Breast epithelium (tissue), 4 donors: ENCODE results near the gene CTNNA3. TPM values are rescaled to one million over a fixed set of nuclear protein-coding genes. Genes with fewer than 3 reads are reported as not detected.

Experiments used
- DNase-seq, 2 donors: peaks; one replicate each; pipeline ENCODE4 v3.0.0-alpha.2; 2019; ENCODE audit warnings: low spot score in 2 of 2
- H3K27ac ChIP-seq, 2 donors: fragments of 200-600 bp; sonication (generic) in 1 of 2; one replicate each; pipeline ENCODE4 v1.5.1; 2016 to 2019; ENCODE audit warnings: mild to moderate bottlenecking in 1 of 2
- H3K27me3 ChIP-seq, 2 donors: fragments of 200-600 bp; sonication (generic) in 1 of 2; one replicate each; pipeline versions ENCODE4 v1.5.1 to v1.6.0; 2017 to 2019; ENCODE audit warnings: control low read depth in 1 of 2, mild to moderate bottlenecking in 1 of 2
- H3K36me3 ChIP-seq: fragments of 200-600 bp; one replicate; pipeline ENCODE4 v1.5.1; 2019
- H3K4me1 ChIP-seq, 2 donors: fragments of 200-600 bp; sonication (generic); one replicate each; pipeline ENCODE4 v1.5.1; 2016 to 2019; ENCODE audit warnings: control low read depth in 1 of 2
- H3K4me3 ChIP-seq, 3 donors: fragments of 200-600 bp; sonication (generic); 1 replicate in 2 of 3; 2 replicates in 1 of 3; pipeline ENCODE4 v1.5.1; 2016 to 2019; ENCODE audit warnings: mild to moderate bottlenecking in 3 of 3, moderate library complexity in 2 of 3
- H3K9me3 ChIP-seq, 2 donors: fragments of 200-600 bp; sonication (generic) in 1 of 2; one replicate each; pipeline ENCODE4 v1.5.1; 2016 to 2019; ENCODE audit warnings: control low read depth in 1 of 2
- POLR2A ChIP-seq: fragments of 450-650 bp; IDR thresholded peaks from one replicate; pipeline ENCODE4 v1.6.1; 2016; ENCODE audit warnings: antibody characterized with exemption, mild to moderate bottlenecking, moderate library complexity
- POLR2AphosphoS5 ChIP-seq, 3 donors: sonication (generic); formaldehyde crosslinking; IDR thresholded peaks; one replicate each; pipeline ENCODE4 v1.6.1; 2017; ENCODE audit warnings: antibody characterized with exemption in 3 of 3
- intact Hi-C: fragments of 100-400 bp; cut with DNase I; formaldehyde crosslinking; loops from one replicate; pipeline ENCODE4 v1.15.1; 2023; ENCODE audit warnings: low total_unique reads
- total RNA-seq, 3 donors: library from RNA; depleted of rRNA; stranded (reverse); fragments of >200 nt; gene quantifications; one replicate each; pipeline ENCODE4 v1.1.0, GENCODE V29; 2016
- TF ChIP-seq, protein P1 (sequence below), 3 donors: fragments of 450-650 bp; IDR thresholded peaks; one replicate each; pipeline ENCODE4 v1.5.1; 2016 to 2017; ENCODE audit warnings: antibody characterized with exemption in 3 of 3, mild to moderate bottlenecking in 3 of 3, moderate library complexity in 3 of 3

CTNNA3 gene
- total RNA-seq, 3 donors from 2014 or later = 0.33 to 1.1 (median 0.59) TPM

GRCh38 chr10:66234872-66235271, 1461.1 kb downstream of the CTNNA3 start:
- no peaks in the 10 kb centered on the region for H3K27me3 ChIP-seq
- DNase-seq = no peak
- no peaks in the 10 kb centered on the region for H3K4me1 ChIP-seq
- no peaks in the 10 kb centered on the region for H3K36me3 ChIP-seq
- TF ChIP-seq, protein P1, sequence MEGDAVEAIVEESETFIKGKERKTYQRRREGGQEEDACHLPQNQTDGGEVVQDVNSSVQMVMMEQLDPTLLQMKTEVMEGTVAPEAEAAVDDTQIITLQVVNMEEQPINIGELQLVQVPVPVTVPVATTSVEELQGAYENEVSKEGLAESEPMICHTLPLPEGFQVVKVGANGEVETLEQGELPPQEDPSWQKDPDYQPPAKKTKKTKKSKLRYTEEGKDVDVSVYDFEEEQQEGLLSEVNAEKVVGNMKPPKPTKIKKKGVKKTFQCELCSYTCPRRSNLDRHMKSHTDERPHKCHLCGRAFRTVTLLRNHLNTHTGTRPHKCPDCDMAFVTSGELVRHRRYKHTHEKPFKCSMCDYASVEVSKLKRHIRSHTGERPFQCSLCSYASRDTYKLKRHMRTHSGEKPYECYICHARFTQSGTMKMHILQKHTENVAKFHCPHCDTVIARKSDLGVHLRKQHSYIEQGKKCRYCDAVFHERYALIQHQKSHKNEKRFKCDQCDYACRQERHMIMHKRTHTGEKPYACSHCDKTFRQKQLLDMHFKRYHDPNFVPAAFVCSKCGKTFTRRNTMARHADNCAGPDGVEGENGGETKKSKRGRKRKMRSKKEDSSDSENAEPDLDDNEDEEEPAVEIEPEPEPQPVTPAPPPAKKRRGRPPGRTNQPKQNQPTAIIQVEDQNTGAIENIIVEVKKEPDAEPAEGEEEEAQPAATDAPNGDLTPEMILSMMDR (IDR thresholded peaks at IDR 0.05) = no peak
- TF ChIP-seq POLR2A (no peak), POLR2AphosphoS5 (IDR thresholded peaks at IDR 0.05) (no peak)
- intact Hi-C loops = no loop called here
- H3K4me3 ChIP-seq = no peak overlapping the region
- peaks cover 8 to 13% of the 10 kb centered on the region in 2 donors for H3K9me3 ChIP-seq
- H3K27ac ChIP-seq = no peak overlapping the region

DNA sequence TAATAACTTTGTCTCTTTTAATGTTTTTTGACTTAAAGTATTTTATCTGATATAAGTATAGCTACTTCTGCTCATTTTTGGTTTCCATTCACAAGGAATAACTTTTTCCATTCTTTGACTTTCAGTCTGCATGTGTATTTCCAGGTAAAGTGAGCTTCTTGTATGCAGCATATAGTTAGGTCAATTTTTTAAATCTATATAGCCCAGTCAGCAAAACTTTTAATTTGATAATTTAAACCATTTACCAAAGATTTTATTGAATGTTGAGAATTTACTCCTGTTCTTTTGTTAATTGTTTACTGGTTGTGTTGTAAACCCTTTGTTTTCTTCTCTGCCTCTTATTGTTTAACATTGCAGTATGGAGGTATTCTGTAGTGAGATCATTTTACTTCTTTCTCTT, 1467.1 kb downstream of the CTNNA3 start:
- Histone ChIP-seq H3K9me3 (peaks cover 11 to 36% of the 10 kb centered on the region in 2 donors), H3K36me3 (no peaks in the 10 kb centered on the region), H3K27ac (no peak overlapping the region), H3K4me3 (no peak overlapping the region), H3K27me3 (no peaks in the 10 kb centered on the region), H3K4me1 (no peaks in the 10 kb centered on the region)
- intact Hi-C loops = no loop called here
- DNase-seq = no peak
- TF ChIP-seq, protein P1 (IDR thresholded peaks at IDR 0.05) = no peak
- no peak for TF ChIP-seq POLR2A
- no peak for TF ChIP-seq POLR2AphosphoS5 (IDR thresholded peaks at IDR 0.05)

DNA sequence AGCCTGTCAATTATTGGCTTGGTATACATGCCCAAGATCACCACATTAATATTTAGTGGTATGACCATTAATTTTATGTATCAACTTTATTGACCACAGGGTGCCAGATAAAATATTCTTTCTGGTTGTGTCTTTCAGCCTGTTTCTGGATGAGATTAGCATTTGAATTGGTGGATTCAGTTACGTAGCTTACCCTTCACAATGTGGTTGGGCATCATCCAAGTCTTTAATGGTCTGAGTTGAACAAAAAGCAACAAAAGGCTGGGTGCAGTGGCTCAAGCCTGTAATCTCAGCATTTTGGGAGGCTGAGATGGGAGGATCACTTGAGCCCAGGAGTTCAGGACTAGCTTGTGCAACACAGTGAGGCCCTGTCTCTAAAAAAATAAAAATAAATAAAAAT, 1472.3 kb downstream of the CTNNA3 start:
- no peak for TF ChIP-seq POLR2A
- TF ChIP-seq, protein P1 (IDR thresholded peaks at IDR 0.05) = no peak
- no peak for TF ChIP-seq POLR2AphosphoS5 (IDR thresholded peaks at IDR 0.05)
- DNase-seq = no peak
- Histone ChIP-seq H3K4me1 (no peaks in the 10 kb centered on the region), H3K36me3 (no peaks in the 10 kb centered on the region), H3K4me3 (no peak overlapping the region), H3K27ac (no peak overlapping the region), H3K9me3 (peaks cover 3 to 10% of the 10 kb centered on the region in 2 donors), H3K27me3 (no peaks in the 10 kb centered on the region)
- intact Hi-C loops = no loop called here

GRCh38 chr10:66222462-66223046, 1473.4 kb downstream of the CTNNA3 start:
- Histone ChIP-seq H3K27ac (no peak overlapping the region), H3K36me3 (no peaks in the 10 kb centered on the region), H3K4me1 (no peaks in the 10 kb centered on the region), H3K4me3 (no peak overlapping the region), H3K27me3 (no peaks in the 10 kb centered on the region), H3K9me3 (peaks cover 3 to 4% of the 10 kb centered on the region in 2 donors)
- no peak for DNase-seq
- intact Hi-C loops = no loop called here
- TF ChIP-seq POLR2A (no peak), POLR2AphosphoS5 (IDR thresholded peaks at IDR 0.05) (no peak)
- TF ChIP-seq, protein P1 (IDR thresholded peaks at IDR 0.05) = no peak

DNA sequence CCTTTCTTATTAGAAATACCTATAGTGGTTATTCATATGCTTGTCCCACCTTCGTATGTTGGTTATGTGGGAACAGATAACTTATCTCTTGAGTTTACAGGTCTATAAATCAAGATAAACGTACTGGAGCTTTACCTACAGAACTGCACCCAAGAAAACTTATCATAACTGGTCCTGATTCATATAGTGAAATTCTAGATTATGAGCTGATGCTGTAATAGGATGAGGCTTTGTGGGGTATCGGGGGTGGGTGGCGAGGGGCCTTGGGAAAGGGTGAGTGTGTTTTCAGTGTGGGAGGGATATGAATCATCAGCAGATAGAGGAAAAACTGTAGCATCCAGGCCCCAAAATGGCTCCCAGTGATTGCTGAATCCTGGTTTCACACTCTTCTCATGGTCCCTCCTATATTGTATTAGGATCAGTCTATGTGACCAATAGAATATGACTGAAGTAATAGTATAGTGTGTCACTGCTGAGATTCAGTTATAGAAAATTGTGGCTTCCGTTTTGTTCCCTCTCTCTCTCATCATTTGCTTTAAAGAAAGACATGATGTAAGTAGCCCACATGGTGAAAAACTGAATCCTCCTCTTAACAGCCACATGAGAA, 1476.9 kb downstream of the CTNNA3 start:
- Histone ChIP-seq H3K27me3 (no peaks in the 10 kb centered on the region), H3K36me3 (no peaks in the 10 kb centered on the region), H3K9me3 (no peaks in the 10 kb centered on the region), H3K4me1 (no peaks in the 10 kb centered on the region), H3K27ac (no peak overlapping the region), H3K4me3 (no peak overlapping the region)
- DNase-seq = no peak
- intact Hi-C loops = loop anchor here (5.0 kb wide), 1 partner anchor 108 kb away; no protein-coding TSS in a partner anchor
- TF ChIP-seq, protein P1 (IDR thresholded peaks at IDR 0.05) = no peak
- TF ChIP-seq POLR2A = no peak
- TF ChIP-seq POLR2AphosphoS5 (IDR thresholded peaks at IDR 0.05) = no peak
